Eye (tissue), 1 donor: ENCODE results near the gene BAX.

ENCODE experiments used
- DNase-seq: peaks from one replicate; pipeline ENCODE4 v3.0.0-alpha.2; 2015

Gene BAX

GRCh38 chr19:48988860-48989259 lies 34.2 kb downstream of the BAX start:
- DNase-seq = no peak

GRCh38 chr19:48989701-48990291 lies 35.1 kb downstream of the BAX start:
- DNase-seq = no peak

GRCh38 chr19:48990400-48990799 lies 35.7 kb downstream of the BAX start:
- no peak for DNase-seq

GRCh38 chr19:48991011-48991609 lies 36.4 kb downstream of the BAX start:
- no peak for DNase-seq

GRCh38 chr19:48991873-48992580 lies 37.4 kb downstream of the BAX start:
- peak; percentile 51 for DNase-seq

- DNase-seq = no peak
Measured at GRCh38 chr19:48992581-48993174, 38.0 kb downstream of the BAX start.

GRCh38 chr19:48993175-48994034 lies 38.7 kb downstream of the BAX start, which contains the start of the genes GYS1 and RUVBL2:
GYS1 (minus strand) TSS chr19:48993309; CDS start chr19:48993112, 197 bp downstream.
RUVBL2 (plus strand) TSS chr19:48993887; CDS start chr19:48993912, 25 bp downstream.
- DNase-seq = peak; percentile 100

GRCh38 chr19:48994035-48994386 lies 39.3 kb downstream of the BAX start:
- DNase-seq = no peak

- DNase-seq = peak; percentile 58
Measured at GRCh38 chr19:48997972-48998371, 43.3 kb downstream of the BAX start.

- DNase-seq = peak; percentile 86
Measured at GRCh38 chr19:48999481-49000325, 45.0 kb downstream of the BAX start.

GRCh38 chr19:49004133-49004532 lies 49.5 kb downstream of the BAX start:
- DNase-seq = no peak

GRCh38 chr19:49004964-49005614 lies 50.4 kb downstream of the BAX start:
- no peak for DNase-seq

- no peak for DNase-seq
Measured at GRCh38 chr19:49006905-49007304, 52.2 kb downstream of the BAX start.

GRCh38 chr19:49009828-49010227 lies 55.2 kb downstream of the BAX start:
- no peak for DNase-seq

- DNase-seq = no peak
Measured at GRCh38 chr19:49010453-49010852, 55.8 kb downstream of the BAX start.

- DNase-seq = no peak
Measured at GRCh38 chr19:49011194-49011593, 56.5 kb downstream of the BAX start.
